Panc1 (cell line): ENCODE measurements around the gene PGLYRP2.

Experiments
- POLR2AphosphoS5 ChIP-seq: IDR thresholded peaks from 2 replicates; pipeline ENCODE4 v1.6.1; 2012; ENCODE audit warnings: mild to moderate bottlenecking, low read depth, low read length, moderate library complexity
- SIN3A ChIP-seq: IDR thresholded peaks from 2 replicates; pipeline ENCODE4 v1.6.1; 2012; ENCODE audit warnings: low read depth, mild to moderate bottlenecking, low read length, moderate library complexity, borderline replicate concordance; ENCODE audit not compliant: insufficient read depth
- TCF7L2 ChIP-seq: IDR thresholded peaks from 2 replicates; pipeline ENCODE4 v1.6.1; 2011; ENCODE audit warnings: mild to moderate bottlenecking, low read depth, low read length, inconsistent platforms
- TF ChIP-seq, protein P1 (sequence below): fragments of 450-650 bp; IDR thresholded peaks from 2 replicates; pipeline ENCODE4 v1.5.1; 2017; ENCODE audit warnings: mild to moderate bottlenecking
- TF ChIP-seq, protein P2 (sequence below), 2 experiments: IDR thresholded peaks; 2 replicates each; pipeline ENCODE4 v1.6.1; 2011 to 2012; ENCODE audit warnings: low read depth in 2 of 2, control low read depth in 1 of 2, low read length in 1 of 2, mild to moderate bottlenecking in 1 of 2, moderate library complexity in 1 of 2; ENCODE audit not compliant: insufficient read depth in 1 of 2

DNA sequence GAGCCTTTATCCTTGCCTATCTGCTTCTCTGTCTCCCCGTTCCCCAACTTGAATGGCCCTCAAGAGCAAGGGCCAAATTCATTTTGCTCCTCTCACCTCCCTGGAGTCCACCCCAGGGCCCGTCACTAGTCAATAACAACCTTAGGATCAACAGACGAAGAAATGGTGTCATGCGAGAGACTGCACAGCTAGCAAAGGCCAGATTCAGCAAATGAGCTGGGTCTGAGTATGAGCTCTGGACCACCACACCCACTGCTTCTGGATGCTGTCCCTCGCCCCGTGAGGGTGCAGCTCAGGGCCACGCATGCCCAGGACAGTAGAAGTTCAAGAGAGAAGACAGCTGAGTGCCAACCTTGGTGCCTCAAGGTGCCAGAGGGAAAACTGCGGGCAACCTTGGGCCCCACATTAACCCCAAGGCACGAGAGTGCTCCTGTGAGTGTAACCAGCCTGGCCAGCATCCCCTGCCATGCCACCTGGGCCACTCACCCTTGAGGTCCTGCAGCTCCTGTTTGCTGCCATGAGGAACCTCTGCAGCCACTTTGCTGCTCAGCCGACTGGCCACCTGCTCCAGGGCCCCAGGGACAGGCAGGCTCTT, 48.7 kb downstream of the PGLYRP2 start:
- TF ChIP-seq, protein P1, sequence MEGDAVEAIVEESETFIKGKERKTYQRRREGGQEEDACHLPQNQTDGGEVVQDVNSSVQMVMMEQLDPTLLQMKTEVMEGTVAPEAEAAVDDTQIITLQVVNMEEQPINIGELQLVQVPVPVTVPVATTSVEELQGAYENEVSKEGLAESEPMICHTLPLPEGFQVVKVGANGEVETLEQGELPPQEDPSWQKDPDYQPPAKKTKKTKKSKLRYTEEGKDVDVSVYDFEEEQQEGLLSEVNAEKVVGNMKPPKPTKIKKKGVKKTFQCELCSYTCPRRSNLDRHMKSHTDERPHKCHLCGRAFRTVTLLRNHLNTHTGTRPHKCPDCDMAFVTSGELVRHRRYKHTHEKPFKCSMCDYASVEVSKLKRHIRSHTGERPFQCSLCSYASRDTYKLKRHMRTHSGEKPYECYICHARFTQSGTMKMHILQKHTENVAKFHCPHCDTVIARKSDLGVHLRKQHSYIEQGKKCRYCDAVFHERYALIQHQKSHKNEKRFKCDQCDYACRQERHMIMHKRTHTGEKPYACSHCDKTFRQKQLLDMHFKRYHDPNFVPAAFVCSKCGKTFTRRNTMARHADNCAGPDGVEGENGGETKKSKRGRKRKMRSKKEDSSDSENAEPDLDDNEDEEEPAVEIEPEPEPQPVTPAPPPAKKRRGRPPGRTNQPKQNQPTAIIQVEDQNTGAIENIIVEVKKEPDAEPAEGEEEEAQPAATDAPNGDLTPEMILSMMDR = no peak
- TF ChIP-seq, protein P2, sequence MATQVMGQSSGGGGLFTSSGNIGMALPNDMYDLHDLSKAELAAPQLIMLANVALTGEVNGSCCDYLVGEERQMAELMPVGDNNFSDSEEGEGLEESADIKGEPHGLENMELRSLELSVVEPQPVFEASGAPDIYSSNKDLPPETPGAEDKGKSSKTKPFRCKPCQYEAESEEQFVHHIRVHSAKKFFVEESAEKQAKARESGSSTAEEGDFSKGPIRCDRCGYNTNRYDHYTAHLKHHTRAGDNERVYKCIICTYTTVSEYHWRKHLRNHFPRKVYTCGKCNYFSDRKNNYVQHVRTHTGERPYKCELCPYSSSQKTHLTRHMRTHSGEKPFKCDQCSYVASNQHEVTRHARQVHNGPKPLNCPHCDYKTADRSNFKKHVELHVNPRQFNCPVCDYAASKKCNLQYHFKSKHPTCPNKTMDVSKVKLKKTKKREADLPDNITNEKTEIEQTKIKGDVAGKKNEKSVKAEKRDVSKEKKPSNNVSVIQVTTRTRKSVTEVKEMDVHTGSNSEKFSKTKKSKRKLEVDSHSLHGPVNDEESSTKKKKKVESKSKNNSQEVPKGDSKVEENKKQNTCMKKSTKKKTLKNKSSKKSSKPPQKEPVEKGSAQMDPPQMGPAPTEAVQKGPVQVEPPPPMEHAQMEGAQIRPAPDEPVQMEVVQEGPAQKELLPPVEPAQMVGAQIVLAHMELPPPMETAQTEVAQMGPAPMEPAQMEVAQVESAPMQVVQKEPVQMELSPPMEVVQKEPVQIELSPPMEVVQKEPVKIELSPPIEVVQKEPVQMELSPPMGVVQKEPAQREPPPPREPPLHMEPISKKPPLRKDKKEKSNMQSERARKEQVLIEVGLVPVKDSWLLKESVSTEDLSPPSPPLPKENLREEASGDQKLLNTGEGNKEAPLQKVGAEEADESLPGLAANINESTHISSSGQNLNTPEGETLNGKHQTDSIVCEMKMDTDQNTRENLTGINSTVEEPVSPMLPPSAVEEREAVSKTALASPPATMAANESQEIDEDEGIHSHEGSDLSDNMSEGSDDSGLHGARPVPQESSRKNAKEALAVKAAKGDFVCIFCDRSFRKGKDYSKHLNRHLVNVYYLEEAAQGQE (IDR thresholded peaks at IDR 0.05; ENCODE audit: insufficient read depth in 1 of 2, low read depth in 2 of 2, low read length in 1 of 2) = no peak
- TF ChIP-seq POLR2AphosphoS5 = no peak
- no peak for TF ChIP-seq SIN3A
- no peak for TF ChIP-seq TCF7L2
